Measurements from ENCODE around the gene THADA.

THADA gene

GRCh38 chr2:43317680-43318079 lies 278.2 kb downstream of the THADA start:
- TF ChIP-seq, protein P1, sequence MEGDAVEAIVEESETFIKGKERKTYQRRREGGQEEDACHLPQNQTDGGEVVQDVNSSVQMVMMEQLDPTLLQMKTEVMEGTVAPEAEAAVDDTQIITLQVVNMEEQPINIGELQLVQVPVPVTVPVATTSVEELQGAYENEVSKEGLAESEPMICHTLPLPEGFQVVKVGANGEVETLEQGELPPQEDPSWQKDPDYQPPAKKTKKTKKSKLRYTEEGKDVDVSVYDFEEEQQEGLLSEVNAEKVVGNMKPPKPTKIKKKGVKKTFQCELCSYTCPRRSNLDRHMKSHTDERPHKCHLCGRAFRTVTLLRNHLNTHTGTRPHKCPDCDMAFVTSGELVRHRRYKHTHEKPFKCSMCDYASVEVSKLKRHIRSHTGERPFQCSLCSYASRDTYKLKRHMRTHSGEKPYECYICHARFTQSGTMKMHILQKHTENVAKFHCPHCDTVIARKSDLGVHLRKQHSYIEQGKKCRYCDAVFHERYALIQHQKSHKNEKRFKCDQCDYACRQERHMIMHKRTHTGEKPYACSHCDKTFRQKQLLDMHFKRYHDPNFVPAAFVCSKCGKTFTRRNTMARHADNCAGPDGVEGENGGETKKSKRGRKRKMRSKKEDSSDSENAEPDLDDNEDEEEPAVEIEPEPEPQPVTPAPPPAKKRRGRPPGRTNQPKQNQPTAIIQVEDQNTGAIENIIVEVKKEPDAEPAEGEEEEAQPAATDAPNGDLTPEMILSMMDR (IDR thresholded peaks at IDR 0.05; ENCODE audit: control insufficient read depth, extremely low read depth, insufficient read depth): no peak
- no peak overlapping the region for H3K4me3 ChIP-seq (ENCODE audit: low read depth, low read length)
- DNase-seq (ENCODE audit: low read depth): no peak

GRCh38 chr2:43317194-43317593 lies 278.6 kb downstream of the THADA start:
- no peak for DNase-seq (ENCODE audit: low read depth)
- TF ChIP-seq, protein P1 (IDR thresholded peaks at IDR 0.05; ENCODE audit: control insufficient read depth, extremely low read depth, insufficient read depth): no peak
- H3K4me3 ChIP-seq (ENCODE audit: low read depth, low read length): no peak overlapping the region

DNA sequence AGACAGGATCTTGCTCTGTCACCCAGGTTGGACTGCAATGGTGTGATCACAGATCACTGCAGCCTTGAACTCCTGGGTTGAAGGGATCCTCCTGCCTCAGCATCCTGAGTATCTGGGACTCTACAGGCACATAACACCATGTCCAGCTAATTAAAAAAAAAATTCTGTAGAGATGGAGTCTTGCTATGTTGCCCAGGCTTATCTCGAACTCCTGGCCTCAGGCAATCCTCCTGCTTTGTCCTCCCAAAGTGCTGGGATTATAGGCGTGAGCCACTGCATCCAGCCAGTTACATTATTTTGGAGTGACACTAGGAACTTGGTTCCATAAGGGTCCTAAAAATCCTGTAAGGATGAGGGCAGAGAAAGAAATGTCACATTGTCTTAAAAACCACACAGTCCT lies 280.4 kb downstream of the THADA start:
- H3K4me3 ChIP-seq (ENCODE audit: low read depth, low read length): no peak overlapping the region
- TF ChIP-seq, protein P1 (IDR thresholded peaks at IDR 0.05; ENCODE audit: control insufficient read depth, extremely low read depth, insufficient read depth): no peak
- DNase-seq (ENCODE audit: low read depth): no peak

DNA sequence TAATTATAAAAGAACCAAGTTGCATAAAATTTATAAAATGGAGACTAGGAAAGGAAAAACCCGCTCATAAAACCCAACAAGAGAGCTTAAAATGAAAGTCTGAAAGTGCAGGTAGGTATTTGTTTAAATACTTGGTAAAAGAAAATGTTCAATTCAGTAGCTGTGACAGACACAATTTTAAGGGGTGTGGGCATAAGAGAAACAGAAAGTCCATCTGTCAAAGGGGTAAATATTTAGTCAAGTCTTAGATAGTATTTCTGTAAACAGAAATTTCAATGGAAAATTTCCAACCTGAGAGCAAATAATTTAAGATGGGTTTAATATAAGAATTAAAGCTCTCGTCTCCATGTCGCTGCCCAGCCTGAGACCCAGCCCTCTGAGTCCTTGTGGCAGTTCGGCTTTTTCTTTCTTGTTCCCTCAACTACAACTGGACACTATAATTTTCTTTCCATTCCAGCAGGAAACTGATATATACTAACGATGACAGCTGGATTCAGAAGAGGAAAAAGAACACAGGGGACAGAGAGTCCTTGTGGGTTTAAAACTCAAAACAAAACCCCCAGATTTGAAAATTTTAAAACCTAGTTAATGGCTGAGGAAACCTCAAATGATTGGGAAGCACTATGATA lies 281.4 kb downstream of the THADA start:
- TF ChIP-seq, protein P1 (IDR thresholded peaks at IDR 0.05; ENCODE audit: control insufficient read depth, extremely low read depth, insufficient read depth): no peak
- no peak overlapping the region for H3K4me3 ChIP-seq (ENCODE audit: low read depth, low read length)
- no peak for DNase-seq (ENCODE audit: low read depth)

- no peak overlapping the region for H3K4me3 ChIP-seq (ENCODE audit: low read depth, low read length)
- DNase-seq (ENCODE audit: low read depth): no peak
- TF ChIP-seq, protein P1 (IDR thresholded peaks at IDR 0.05; ENCODE audit: control insufficient read depth, extremely low read depth, insufficient read depth): no peak
These were observed 282.2 kb downstream of the THADA start for GRCh38 chr2:43313642-43314017.

DNA sequence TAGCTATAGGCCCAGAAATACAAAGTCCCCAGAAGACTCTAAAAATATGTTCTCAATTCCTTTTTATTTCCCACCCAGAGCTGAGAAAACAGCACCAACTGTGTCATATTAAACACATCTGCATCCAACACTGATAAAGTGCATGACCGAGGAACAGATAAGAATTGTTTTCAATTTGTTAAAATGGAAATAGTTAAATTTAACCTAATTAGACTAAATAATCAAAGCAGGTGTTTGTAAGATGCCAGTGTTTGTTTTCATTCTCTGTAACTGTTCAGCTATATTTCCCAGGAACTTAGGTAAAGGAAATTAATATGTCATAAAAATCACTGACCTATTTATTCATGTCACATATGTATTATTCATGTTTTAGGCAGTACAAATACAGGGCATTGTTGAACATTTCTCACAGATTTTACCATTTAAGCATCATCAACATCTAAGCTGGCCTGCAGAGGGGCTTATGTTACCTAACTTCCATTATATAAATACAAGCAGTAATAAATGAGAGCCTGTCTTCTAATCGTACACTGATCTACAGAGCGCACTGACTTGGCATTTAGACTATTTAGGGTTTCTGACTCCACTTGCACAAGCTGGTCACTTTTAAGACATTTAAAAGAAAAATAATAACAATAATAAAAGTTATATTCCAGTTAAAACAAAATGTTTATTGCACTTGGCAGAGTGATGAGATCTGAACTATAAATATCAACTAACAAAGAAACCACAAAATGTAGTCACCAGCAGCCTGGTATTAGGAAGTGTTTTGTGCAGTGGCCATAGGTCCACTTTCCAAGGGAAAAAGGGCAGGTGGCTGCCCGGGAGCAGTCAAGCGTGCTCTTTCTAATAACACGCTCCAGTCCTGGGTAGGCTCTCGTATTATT lies 282.8 kb downstream of the THADA start:
- H3K4me3 ChIP-seq (ENCODE audit: low read depth, low read length): no peak overlapping the region
- TF ChIP-seq, protein P1 (IDR thresholded peaks at IDR 0.05; ENCODE audit: control insufficient read depth, extremely low read depth, insufficient read depth): no peak
- DNase-seq (ENCODE audit: low read depth): no peak

All from LNCaP clone FGC (cell line).